Measurements from ENCODE around the gene NDUFA11. TPM values are rescaled to one million over a fixed set of nuclear protein-coding genes. Genes with fewer than 3 reads are reported as not detected.
A peak's percentile ranks its signal among the peaks of the same experiment; 100 is the strongest.

The NDUFA11 gene
- total and polyA plus RNA-seq, 5 experiments from 2014 or later = 116 to 404 (median 374) TPM

DNA sequence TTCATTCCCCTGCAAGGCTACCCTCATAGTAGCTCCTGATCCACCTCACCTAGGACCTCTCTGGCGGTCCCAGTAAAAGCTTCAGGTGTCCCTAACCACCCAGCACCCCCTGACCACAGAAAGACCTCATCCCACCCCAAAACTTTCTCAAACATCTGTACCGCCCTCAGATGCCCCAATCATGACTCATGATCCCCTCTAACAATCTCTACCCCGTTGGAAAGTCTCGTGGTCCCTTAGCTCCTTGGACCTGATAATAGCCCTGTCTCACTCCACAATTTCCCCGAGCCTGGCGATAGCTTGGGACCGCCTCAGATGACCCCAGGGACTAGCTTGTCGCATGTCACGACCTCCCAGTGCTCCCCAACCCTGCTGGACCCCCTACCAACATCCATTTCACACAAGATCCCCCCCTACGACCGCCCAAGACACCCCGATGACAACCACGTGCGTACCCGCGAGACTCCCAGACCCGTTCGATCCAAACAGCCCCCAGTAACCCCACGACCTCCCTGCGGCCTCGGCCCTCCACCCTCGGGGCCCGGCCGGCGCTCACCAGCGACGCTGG, 450 bp downstream of the NDUFA11 start:
- ATAC-seq (no peak), DNase-seq (no peak)
- Mint-ChIP-seq H3K4me1 (peaks cover 19 to 58% (median 43%) of the 10 kb centered on the region in 4 donors), H3K36me3 (peaks cover 0 to 29% (median 3%) of the 10 kb centered on the region in 3 donors), H3K9me3 (no peaks in the 10 kb centered on the region), H3K27ac (peak overlapping the region; percentile 98 to 100 (median 99)), H3K27me3 (peaks cover 0 to 2% (median 0%) of the 10 kb centered on the region in 5 donors), H3K4me3 (peak overlapping the region; percentile 91 to 99 (median 97))
- POLR2A ChIA-PET = interaction anchor here (0.7 to 3.8 kb wide), 17 partner anchors 11 to 1520 kb away, joined by 3 to 71 read pairs (median 9); partner anchors contain the start of genes DUS3L, RANBP3, RPL36 and SAFB

DNA sequence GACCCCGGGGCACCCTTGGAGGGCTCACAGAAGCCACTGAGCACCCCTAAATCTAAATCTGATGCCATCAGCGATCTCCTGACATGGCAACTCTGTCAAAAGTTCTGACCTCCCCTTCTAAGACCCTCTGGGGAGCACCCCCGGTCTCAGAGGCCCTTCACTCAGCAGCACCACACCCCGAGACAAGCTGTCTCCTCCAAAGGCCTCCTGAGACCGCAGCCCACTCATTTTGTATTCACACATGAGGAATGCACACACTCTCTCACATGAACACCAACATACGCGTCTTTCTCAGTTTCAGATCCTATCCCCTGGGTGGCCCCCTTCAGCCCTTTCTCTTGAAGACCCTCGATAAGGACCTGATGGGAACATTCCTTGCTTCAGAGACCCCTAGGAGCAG, 2.6 kb downstream of the NDUFA11 start:
- POLR2A ChIA-PET = interaction anchor here (0.7 kb wide), 1 partner anchor 21 kb away, joined by 5 read pairs; no protein-coding TSS in a partner anchor

DNA sequence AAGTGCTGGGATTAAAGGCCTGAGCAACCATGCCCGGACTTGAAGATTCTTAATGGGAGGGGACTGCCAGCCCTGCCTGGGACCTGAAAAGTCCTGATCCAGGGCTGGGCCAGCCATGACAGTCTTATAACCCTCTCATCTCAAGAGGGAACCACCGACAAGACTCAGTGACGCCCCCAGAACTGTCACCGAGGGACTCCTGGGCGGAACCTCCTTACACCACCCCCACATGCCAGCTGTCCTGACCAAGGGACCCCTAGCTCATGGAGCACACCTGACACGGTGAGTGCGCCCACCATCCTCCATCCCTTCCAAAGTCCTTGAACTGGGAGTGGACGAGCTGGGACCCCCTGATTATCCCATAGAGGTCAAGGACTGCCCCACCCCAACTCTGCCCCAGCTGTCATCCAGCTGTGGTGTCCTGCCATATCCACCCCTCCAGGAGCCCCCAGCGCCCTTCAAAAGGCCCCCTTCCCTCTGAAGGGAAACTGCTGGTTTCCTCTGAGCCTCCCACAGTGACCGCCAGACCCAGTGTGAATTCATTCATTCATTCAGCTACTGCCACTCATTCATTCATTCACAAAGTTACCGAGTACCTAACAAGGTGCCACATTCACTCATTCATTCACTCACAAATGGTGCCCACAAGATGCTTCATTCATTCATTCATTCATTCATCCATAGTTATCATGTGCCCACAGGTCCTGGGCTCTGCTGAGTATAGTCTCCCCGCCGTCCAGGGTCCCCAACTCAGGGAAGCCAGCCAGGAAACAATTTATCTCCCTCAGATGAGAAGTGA, 3.7 kb downstream of the NDUFA11 start:
- Mint-ChIP-seq H3K4me1 (peaks cover 17 to 35% (median 26%) of the 10 kb centered on the region in 4 donors), H3K27ac (peak overlapping the region in 4 of 10 donors; percentile 7 to 54 (median 18)), H3K36me3 (peaks cover 0 to 26% (median 3%) of the 10 kb centered on the region in 3 donors), H3K27me3 (peaks cover 0 to 2% (median 0%) of the 10 kb centered on the region in 5 donors), H3K9me3 (no peaks in the 10 kb centered on the region), H3K4me3 (peak overlapping the region in 2 of 10 donors; percentile 8 to 26)
- POLR2A ChIA-PET = interaction anchor here (0.6 to 0.7 kb wide), 2 partner anchors 22 to 1811 kb away, joined by 3 to 5 read pairs; no protein-coding TSS in a partner anchor
- ATAC-seq (no peak), DNase-seq (no peak)

More for the DNA sequence above, 2.6 kb downstream of the NDUFA11 start:
- no peak for ATAC-seq
- H3K4me1 Mint-ChIP-seq = peaks cover 15 to 42% (median 30%) of the 10 kb centered on the region in 4 donors
- H3K27me3 Mint-ChIP-seq = peaks cover 0 to 2% (median 0%) of the 10 kb centered on the region in 5 donors
- H3K27ac Mint-ChIP-seq = peak overlapping the region in 8 of 10 donors; percentile 26 to 91 (median 54)
- no peaks in the 10 kb centered on the region for H3K9me3 Mint-ChIP-seq
- no peak for DNase-seq
- peak overlapping the region in 8 of 10 donors; percentile 23 to 59 (median 42) for H3K4me3 Mint-ChIP-seq
- H3K36me3 Mint-ChIP-seq = peaks cover 0 to 23% (median 3%) of the 10 kb centered on the region in 3 donors

DNA sequence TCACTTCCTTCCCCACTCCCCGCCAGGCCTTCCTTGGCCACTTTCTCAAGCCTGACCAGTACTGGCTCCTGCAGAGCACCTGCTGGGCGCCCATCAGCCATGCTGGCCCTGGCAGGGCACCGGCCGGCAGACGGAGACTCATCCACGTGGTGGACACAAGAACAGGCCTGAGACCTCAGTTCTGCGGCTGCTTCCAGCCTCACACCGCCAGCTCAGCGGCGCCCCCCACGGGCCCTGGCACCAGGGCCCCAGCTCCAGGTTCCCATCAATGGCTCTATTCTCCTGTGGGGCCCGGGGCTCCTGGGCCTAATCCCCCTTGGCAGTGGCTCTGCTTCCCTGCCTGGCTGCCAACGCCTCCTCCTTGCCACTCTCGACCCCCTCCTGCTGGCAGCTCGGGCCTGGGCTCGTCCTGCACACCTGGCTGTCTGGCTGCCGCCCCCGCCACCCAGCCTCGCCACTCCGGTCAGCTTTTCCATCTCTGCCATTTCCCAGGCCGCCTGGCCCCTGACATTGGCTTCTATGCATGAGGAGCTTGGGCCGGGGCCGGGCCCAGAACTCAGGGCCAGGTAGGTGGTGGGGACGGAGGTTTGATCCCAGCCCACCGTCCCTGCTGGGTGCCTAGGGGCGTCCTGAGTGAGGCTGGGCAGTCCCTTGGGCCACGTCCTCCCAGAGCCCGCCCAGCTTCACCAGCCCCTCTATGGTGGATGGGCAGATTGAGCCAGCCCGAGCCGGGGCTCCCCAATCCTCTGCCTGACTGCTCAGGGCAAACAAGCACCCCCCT, 6.2 kb downstream of the NDUFA11 start:
- H3K27ac Mint-ChIP-seq = peak overlapping the region in 2 of 10 donors; percentile 4 to 77
- peaks cover 0 to 27% (median 3%) of the 10 kb centered on the region in 3 donors for H3K36me3 Mint-ChIP-seq
- H3K9me3 Mint-ChIP-seq = no peaks in the 10 kb centered on the region
- POLR2A ChIA-PET = interaction anchor here (0.7 kb wide), 1 partner anchor 283 kb away, joined by 3 read pairs; no protein-coding TSS in a partner anchor
- H3K27me3 Mint-ChIP-seq = no peaks in the 10 kb centered on the region
- no peak overlapping the region for H3K4me3 Mint-ChIP-seq
- H3K4me1 Mint-ChIP-seq = peaks cover 11 to 26% (median 15%) of the 10 kb centered on the region in 4 donors
- DNase-seq (no peak), ATAC-seq (no peak)

DNA sequence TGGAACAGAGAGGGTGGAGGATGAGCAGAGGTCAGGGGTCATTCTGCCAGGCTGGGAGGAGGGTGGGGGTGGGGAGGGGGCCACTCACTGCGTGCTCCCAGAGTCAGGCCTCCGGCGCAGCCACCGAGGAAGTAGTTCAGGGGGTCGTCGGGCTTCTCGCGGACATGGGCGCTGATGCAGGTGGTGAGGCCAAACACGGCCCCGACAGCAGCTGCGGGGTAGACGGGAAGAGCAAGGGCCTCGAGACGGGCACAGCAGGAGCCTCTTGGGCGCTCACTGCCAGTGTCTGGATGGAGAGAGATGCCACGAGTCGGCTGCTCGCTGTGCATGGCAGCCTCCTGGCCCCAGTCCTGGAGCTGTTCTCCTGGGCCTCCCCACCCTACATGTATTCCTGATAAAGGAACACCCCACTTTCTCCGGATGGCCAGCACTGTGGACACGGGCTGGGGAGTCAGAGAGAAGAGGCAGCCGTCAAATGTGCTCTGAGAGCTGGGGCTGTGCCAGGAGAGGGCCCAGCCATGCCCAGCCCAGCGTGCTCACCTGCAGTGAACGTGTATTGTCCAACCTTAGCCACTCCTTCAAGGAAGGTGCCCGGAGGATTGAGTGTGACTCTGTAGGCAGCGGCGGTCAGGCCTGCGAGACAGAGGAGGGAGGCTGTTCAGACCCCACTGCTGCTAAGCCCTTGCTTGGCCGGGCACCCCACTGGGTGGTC, 7.1 kb downstream of the NDUFA11 start:
- peaks cover 0 to 24% (median 3%) of the 10 kb centered on the region in 3 donors for H3K36me3 Mint-ChIP-seq
- POLR2A ChIA-PET = no interaction called here
- no peak overlapping the region for H3K27ac Mint-ChIP-seq
- H3K4me1 Mint-ChIP-seq = peaks cover 7 to 26% (median 14%) of the 10 kb centered on the region in 4 donors
- no peaks in the 10 kb centered on the region for H3K9me3 Mint-ChIP-seq
- DNase-seq (no peak), ATAC-seq (no peak)
- H3K27me3 Mint-ChIP-seq = no peaks in the 10 kb centered on the region
- no peak overlapping the region for H3K4me3 Mint-ChIP-seq

DNA sequence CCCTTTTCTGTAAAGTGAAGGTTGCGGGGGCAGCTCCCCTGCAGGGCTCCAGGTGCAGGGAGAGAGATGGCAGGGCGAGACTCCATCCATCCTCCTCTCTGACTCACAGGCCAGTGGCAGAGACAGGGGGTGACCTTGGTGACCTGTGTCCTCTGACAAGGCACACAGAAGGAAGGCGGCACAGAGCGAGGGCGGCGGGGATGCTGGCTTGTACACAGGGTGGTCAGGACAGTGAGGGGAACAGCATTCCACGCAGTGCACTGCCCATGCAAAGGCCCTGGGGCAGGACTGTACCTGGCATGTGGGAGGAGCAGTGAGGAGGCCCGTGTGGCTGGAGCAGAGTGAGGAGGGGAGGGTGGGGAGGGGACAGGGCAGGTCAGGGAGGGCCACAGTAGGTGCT, 7.7 kb downstream of the NDUFA11 start:
- H3K9me3 Mint-ChIP-seq = no peaks in the 10 kb centered on the region
- no peak for DNase-seq
- peak overlapping the region in 1 of 10 donors; percentile 24 for H3K4me3 Mint-ChIP-seq
- no peak overlapping the region for H3K27ac Mint-ChIP-seq
- no peaks in the 10 kb centered on the region for H3K27me3 Mint-ChIP-seq
- POLR2A ChIA-PET = no interaction called here
- H3K36me3 Mint-ChIP-seq = peaks cover 0 to 20% (median 0%) of the 10 kb centered on the region in 3 donors
- H3K4me1 Mint-ChIP-seq = peaks cover under 1 to 20% (median 9%) of the 10 kb centered on the region in 4 donors
- no peak for ATAC-seq

DNA sequence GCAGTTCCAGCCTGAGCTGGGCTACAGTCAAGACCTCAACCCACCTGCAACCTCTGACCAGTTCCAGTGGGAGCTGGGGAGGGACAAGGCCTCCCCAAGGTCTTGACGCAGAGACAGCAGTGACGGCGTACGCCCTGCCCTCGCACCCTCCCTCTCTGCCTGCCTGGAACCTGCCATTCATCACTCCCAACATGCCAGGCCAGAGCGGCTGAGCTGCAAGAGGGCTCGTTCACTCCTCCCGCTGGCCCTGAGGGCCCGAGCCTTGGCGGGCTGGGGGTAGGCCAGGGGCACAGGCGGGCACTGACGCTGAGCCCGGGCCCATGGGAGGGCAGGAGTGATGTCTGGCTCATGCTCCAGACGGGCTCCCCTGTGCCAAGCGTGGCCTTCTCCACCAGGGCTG, 8.2 kb downstream of the NDUFA11 start:
- Mint-ChIP-seq H3K4me1 (peaks cover 0 to 17% (median 8%) of the 10 kb centered on the region in 4 donors), H3K36me3 (peaks cover 0 to 20% (median 0%) of the 10 kb centered on the region in 3 donors), H3K27me3 (no peaks in the 10 kb centered on the region), H3K27ac (no peak overlapping the region), H3K4me3 (no peak overlapping the region), H3K9me3 (no peaks in the 10 kb centered on the region)
- POLR2A ChIA-PET = no interaction called here
- DNase-seq (no peak), ATAC-seq (no peak)

DNA sequence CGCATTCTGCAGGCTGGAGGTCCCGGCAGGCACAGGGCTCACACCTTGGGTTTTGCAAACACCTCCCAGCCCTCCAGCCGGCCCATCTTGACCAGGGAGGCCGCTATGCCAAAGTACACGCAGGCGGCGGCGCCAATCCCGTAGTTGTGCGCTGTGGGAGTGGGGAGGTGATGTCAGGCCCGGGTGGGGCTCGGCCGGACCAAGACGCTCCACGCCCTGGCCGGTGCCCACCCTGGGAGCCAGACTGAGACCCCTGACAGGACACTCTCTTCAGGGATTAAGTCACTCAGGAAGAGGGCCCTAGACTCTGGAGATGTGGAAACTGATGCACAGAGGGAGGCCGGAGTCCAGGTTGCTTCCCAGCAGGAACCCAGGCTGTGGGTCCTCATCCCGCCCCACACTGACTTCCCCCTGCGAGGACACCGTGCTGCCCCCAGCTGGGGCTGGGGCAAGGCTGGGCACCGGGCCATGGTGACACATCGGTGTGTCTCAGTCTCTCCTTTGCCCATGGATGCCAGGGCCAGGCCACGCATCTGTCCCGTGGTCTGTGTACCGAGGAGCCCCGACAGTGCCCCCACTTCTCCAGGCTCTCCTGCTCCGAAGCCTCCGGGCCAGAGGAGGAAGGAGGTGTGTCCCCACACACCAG, 8.8 kb downstream of the NDUFA11 start:
- no peak overlapping the region for H3K27ac Mint-ChIP-seq
- no peaks in the 10 kb centered on the region for H3K9me3 Mint-ChIP-seq

DNA sequence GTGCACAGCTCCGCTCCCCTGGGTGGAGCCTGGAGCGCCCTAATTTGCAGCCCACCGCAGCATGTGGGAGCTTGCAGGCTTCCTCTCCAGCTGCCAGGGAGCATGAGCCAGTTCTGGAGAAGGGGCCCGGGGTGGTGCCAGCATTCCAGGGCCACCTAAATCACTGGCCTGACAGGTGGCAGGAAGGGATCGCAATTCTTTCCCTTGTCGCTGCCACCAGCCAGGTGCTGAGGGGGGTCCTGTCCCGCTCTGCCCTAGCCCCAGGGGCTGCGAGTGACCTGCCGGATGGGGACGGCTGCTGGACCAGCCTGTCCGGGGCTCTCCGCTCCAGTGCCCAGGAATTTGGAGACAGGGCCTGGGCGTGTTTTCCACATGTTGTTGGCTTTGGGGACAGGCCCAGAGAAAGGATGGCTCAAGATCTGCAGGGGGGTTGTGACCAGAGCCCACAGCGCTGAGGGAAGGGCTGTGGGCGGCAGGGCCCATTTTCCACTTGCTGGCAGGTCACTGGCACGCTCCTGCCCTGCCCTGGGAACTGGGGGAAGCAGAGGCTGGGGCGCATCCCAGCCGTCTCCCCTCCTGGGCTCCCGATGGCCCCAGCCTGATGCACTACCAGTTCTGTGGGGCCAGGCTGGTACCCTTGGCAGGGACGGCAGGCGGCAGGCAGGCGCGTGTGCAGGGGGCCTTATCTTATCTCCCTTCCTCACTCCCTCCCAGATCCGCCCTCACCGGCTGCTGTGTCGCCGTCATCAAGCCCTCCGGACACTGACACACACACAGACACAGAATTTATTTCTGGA, 9.5 kb downstream of the NDUFA11 start:
- Mint-ChIP-seq H3K36me3 (peaks cover 0 to 14% (median 0%) of the 10 kb centered on the region in 3 donors), H3K27ac (no peak overlapping the region), H3K4me3 (no peak overlapping the region), H3K27me3 (peaks cover 0 to 11% (median 6%) of the 10 kb centered on the region in 5 donors), H3K4me1 (peaks cover 0 to 9% (median 5%) of the 10 kb centered on the region in 4 donors), H3K9me3 (no peaks in the 10 kb centered on the region)
- DNase-seq (no peak), ATAC-seq (no peak)
- POLR2A ChIA-PET = interaction anchor here (4.7 kb wide), 1 partner anchor 9 kb away, joined by 26 read pairs; the partner anchor contains the start of genes NDUFA11 and VMAC

More for the DNA sequence above, 8.8 kb downstream of the NDUFA11 start:
- Mint-ChIP-seq H3K27me3 (peaks cover 0 to 3% (median 0%) of the 10 kb centered on the region in 5 donors), H3K36me3 (peaks cover 0 to 15% (median 0%) of the 10 kb centered on the region in 3 donors), H3K4me1 (peaks cover 0 to 11% (median 5%) of the 10 kb centered on the region in 4 donors), H3K4me3 (no peak overlapping the region)
- ATAC-seq = no peak
- POLR2A ChIA-PET = no interaction called here
- DNase-seq = no peak

DNA sequence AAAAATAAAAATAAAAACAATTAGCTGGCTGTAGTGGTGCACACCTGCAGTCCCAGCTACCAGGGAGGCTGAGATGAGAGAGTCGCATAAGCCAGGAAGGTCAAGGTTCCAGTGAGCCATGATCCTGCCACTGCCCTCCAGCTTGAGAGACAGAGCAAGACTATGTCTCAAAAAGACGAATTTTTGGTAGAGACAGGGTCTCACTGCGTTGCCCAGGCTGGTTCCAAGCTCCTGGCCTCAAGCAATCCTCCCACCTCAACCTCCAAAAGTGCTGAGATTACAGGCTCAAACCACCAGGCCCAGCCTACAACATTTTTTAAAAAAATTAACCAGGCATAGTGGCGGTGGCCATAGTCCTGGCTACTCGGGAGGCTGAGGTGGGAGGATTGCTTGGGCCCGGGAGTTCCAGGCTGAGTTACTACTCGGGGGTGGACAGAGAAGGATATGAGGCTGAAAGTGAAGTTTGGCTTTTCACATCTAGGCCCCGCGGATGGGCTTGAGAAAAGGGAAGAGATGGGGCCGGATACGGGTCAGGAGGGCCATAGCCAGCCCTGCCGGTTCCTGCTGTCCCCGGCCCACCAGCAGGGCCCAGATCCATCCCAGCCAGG, 10.2 kb downstream of the NDUFA11 start:
- H3K36me3 Mint-ChIP-seq = peaks cover 0 to 14% (median 0%) of the 10 kb centered on the region in 3 donors
- no peaks in the 10 kb centered on the region for H3K9me3 Mint-ChIP-seq
- POLR2A ChIA-PET = interaction anchor here (4.7 kb wide), 1 partner anchor 10 kb away, joined by 26 read pairs; the partner anchor contains the start of genes NDUFA11 and VMAC
- peaks cover 0 to 9% (median 5%) of the 10 kb centered on the region in 4 donors for H3K4me1 Mint-ChIP-seq
- ATAC-seq (no peak), DNase-seq (no peak)
- peak overlapping the region in 2 of 10 donors; percentile 2 to 31 for H3K27ac Mint-ChIP-seq
- peaks cover 0 to 16% (median 6%) of the 10 kb centered on the region in 5 donors for H3K27me3 Mint-ChIP-seq
- H3K4me3 Mint-ChIP-seq = no peak overlapping the region

Measured in naive thymus-derived CD8-positive, alpha-beta T cell (primary cell).